Measurements from ENCODE around the gene MAP1B.

MAP1B gene

GRCh38 chr5:72154076-72154756 lies 46.9 kb downstream of the MAP1B start:
- no peak for DNase-seq (ENCODE audit: low read depth)
- TF ChIP-seq, protein P1, sequence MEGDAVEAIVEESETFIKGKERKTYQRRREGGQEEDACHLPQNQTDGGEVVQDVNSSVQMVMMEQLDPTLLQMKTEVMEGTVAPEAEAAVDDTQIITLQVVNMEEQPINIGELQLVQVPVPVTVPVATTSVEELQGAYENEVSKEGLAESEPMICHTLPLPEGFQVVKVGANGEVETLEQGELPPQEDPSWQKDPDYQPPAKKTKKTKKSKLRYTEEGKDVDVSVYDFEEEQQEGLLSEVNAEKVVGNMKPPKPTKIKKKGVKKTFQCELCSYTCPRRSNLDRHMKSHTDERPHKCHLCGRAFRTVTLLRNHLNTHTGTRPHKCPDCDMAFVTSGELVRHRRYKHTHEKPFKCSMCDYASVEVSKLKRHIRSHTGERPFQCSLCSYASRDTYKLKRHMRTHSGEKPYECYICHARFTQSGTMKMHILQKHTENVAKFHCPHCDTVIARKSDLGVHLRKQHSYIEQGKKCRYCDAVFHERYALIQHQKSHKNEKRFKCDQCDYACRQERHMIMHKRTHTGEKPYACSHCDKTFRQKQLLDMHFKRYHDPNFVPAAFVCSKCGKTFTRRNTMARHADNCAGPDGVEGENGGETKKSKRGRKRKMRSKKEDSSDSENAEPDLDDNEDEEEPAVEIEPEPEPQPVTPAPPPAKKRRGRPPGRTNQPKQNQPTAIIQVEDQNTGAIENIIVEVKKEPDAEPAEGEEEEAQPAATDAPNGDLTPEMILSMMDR (IDR thresholded peaks at IDR 0.05; ENCODE audit: control insufficient read depth, extremely low read depth, insufficient read depth) = no peak
- no peak overlapping the region for H3K4me3 ChIP-seq (ENCODE audit: low read depth, low read length)

DNA sequence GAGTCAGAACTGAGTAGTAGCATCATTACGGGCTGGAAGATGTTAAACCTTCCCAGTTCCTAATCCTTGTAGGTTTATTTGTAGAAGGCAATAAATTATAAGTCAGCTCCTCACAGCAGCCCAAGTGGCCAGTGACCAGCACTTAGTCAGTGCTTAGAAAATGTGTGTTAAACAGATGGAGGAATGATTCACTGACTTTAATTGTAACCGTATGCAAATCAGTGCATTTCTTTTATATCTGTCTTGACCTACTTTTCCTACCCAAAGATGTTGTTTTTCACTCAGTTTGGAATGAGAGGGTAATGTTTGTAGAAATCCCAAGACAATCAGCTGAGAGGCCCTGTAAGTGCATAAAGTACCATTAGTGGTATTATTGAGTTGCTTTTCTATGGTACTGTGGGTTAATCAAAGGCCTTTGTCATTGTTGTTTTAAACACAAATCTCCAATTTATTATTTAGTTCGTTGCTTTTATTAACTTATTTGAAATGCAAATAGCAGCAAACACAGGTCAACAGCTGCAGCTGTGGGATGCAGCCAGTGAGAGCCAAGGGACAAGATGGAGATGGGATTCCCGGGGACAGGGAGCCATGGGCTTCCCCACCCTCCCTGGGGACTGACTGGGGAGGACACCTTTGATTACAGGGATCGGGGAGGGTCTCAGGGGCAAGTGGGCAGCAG lies 49.8 kb downstream of the MAP1B start:
- H3K4me3 ChIP-seq (ENCODE audit: low read depth, low read length) = no peak overlapping the region
- DNase-seq (ENCODE audit: low read depth) = no peak
- TF ChIP-seq, protein P1 (IDR thresholded peaks at IDR 0.05; ENCODE audit: control insufficient read depth, extremely low read depth, insufficient read depth) = no peak

- no peak overlapping the region for H3K4me3 ChIP-seq (ENCODE audit: low read depth, low read length)
- TF ChIP-seq, protein P1 (IDR thresholded peaks at IDR 0.05; ENCODE audit: control insufficient read depth, extremely low read depth, insufficient read depth) = no peak
- no peak for DNase-seq (ENCODE audit: low read depth)
These were observed 50.3 kb downstream of the MAP1B start for GRCh38 chr5:72157625-72157962.

GRCh38 chr5:72159501-72159911 lies 52.2 kb downstream of the MAP1B start:
- DNase-seq (ENCODE audit: low read depth) = no peak
- H3K4me3 ChIP-seq (ENCODE audit: low read depth, low read length) = no peak overlapping the region
- TF ChIP-seq, protein P1 (IDR thresholded peaks at IDR 0.05; ENCODE audit: control insufficient read depth, extremely low read depth, insufficient read depth) = no peak

- TF ChIP-seq, protein P1 (IDR thresholded peaks at IDR 0.05; ENCODE audit: control insufficient read depth, extremely low read depth, insufficient read depth) = no peak
- no peak for DNase-seq (ENCODE audit: low read depth)
- H3K4me3 ChIP-seq (ENCODE audit: low read depth, low read length) = no peak overlapping the region
These were observed 53.1 kb downstream of the MAP1B start for GRCh38 chr5:72160329-72160728.

DNA sequence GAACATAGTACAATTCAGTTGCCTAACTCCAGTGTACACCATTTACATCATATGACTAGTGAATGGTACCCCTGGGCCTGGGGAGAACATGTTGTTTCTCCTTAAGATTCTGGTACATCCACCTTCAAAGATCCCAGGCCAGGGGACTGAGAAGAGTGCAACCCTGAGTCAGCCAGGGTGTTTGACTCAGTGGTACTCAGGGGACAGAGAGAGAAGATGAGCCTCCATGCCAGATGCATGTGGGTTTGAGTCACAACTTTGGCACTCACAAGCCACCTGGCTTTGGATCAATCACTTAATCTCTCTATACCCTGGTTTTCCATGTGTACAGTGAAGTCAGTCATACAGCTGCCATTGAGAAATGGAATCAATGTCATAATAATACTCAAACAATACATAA lies 53.7 kb downstream of the MAP1B start:
- no peak for DNase-seq (ENCODE audit: low read depth)
- TF ChIP-seq, protein P1 (IDR thresholded peaks at IDR 0.05; ENCODE audit: control insufficient read depth, extremely low read depth, insufficient read depth) = no peak
- no peak overlapping the region for H3K4me3 ChIP-seq (ENCODE audit: low read depth, low read length)

DNA sequence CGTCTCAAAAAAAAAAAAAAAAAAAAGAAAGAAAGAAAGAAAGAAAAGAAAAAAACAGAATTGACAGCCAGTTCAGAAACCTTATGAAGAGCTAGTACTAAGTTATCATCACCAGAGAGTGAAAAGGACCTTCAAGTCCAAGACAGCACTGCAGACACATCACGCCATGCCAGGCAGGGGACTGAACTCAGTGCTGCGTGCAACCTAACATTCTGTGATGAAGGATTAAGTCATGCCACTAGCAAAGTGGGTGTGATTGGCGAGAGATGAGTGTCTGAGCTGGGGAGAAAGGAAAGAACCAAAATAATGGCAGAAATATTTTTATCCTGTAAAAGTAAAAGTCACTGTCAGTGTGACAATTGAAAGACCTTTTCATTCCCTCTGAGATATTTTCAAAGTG lies 54.7 kb downstream of the MAP1B start:
- H3K4me3 ChIP-seq (ENCODE audit: low read depth, low read length) = no peak overlapping the region
- TF ChIP-seq, protein P1 (IDR thresholded peaks at IDR 0.05; ENCODE audit: control insufficient read depth, extremely low read depth, insufficient read depth) = no peak
- DNase-seq (ENCODE audit: low read depth) = no peak
